BJ (cell line): ENCODE data around the gene TDP1. TPM values are rescaled to one million over a fixed set of nuclear protein-coding genes. Genes with fewer than 3 reads are reported as not detected.
A peak's percentile ranks its signal among the peaks of the same experiment; 100 is the strongest.

Experiments used
- CTCF ChIA-PET: fragments of 350-600 bp; formaldehyde crosslinking; extraction: SDS; loops from one replicate; lab custom pipeline; 2021; ENCODE audit warnings: antibody characterized with exemption, inconsistent platforms; lab: Yijun Ruan, JAX
- POLR2A ChIA-PET: fragments of 300-600 bp; sonication (Branson Sonifier 250); formaldehyde crosslinking; extraction: SDS; loops from one replicate; lab custom pipeline; 2021; ENCODE audit warnings: antibody characterized with exemption; lab: Charles Lee
- DNase-seq: peaks from one replicate; pipeline ENCODE4 v3.0.0-alpha.2; 2011; ENCODE audit warnings: low read depth
- H3K27me3 ChIP-seq: 2 replicates; pipeline ENCODE4 v1.6.0; 2011; ENCODE audit warnings: low read length; ENCODE audit not compliant: control insufficient read depth, insufficient read depth
- H3K36me3 ChIP-seq: 2 replicates; pipeline ENCODE4 v1.5.1; 2011; ENCODE audit warnings: low read length; ENCODE audit not compliant: control insufficient read depth, insufficient read depth
- H3K4me3 ChIP-seq: 2 replicates; pipeline ENCODE4 v1.5.1; 2011; ENCODE audit warnings: low read depth, mild to moderate bottlenecking, control low read depth, low read length
- CTCF ChIP-seq: IDR thresholded peaks from 2 replicates; pipeline ENCODE4 v1.5.1; 2011; ENCODE audit warnings: low read depth, mild to moderate bottlenecking, control low read depth, inconsistent platforms, low read length, moderate library complexity; ENCODE audit not compliant: insufficient read depth
- polyA plus RNA-seq: library from polyadenylated mRNA; depleted of rRNA; stranded (reverse); fragments of >200 nt; gene quantifications from 2 replicates; pipeline ENCODE4 v1.2.3, GENCODE V29; 2011

TDP1 gene
- polyA plus RNA-seq, 1 experiment = 18.8 TPM

- Histone ChIP-seq H3K4me3 (no peak overlapping the region), H3K36me3 (no peaks in the 10 kb centered on the region), H3K27me3 (peaks cover 15% of the 10 kb centered on the region)
- CTCF ChIA-PET = interaction anchor here (0.6 kb wide), 1 partner anchor 11 kb away, joined by 3 read pairs; no protein-coding TSS in a partner anchor
- no peak for DNase-seq
- no peak for TF ChIP-seq CTCF
- POLR2A ChIA-PET = no interaction called here
Observed at GRCh38 chr14:90056826-90057225, 101.1 kb downstream of the TDP1 start.

GRCh38 chr14:90058876-90059458 is 103.2 kb downstream of the TDP1 start:
- no peaks in the 10 kb centered on the region for H3K36me3 ChIP-seq
- TF ChIP-seq CTCF = no peak
- ChIA-PET POLR2A (no interaction called here), CTCF (interaction anchor here (0.8 to 1.0 kb wide), 2 partner anchors 23 to 86 kb away, joined by 3 to 6 read pairs; no protein-coding TSS in a partner anchor)
- H3K4me3 ChIP-seq = no peak overlapping the region
- H3K27me3 ChIP-seq = peaks cover 30% of the 10 kb centered on the region
- DNase-seq = no peak

GRCh38 chr14:90060312-90060964 is 104.7 kb downstream of the TDP1 start:
- POLR2A ChIA-PET = no interaction called here
- DNase-seq = no peak
- peaks cover 33% of the 10 kb centered on the region for H3K27me3 ChIP-seq

GRCh38 chr14:90060965-90061684 is 105.4 kb downstream of the TDP1 start:
- Histone ChIP-seq H3K4me3 (peak overlapping the region; percentile 34), H3K36me3 (no peaks in the 10 kb centered on the region), H3K27me3 (peaks cover 34% of the 10 kb centered on the region)
- ChIA-PET CTCF (interaction anchor here (0.6 kb wide), 1 partner anchor 1386 kb away, joined by 3 read pairs; no protein-coding TSS in a partner anchor), POLR2A (no interaction called here)
- no peak for TF ChIP-seq CTCF
- no peak for DNase-seq

More at GRCh38 chr14:90060312-90060964, 104.7 kb downstream of the TDP1 start:
- peak; percentile 56 for TF ChIP-seq CTCF
- CTCF ChIA-PET = interaction anchor here (0.6 to 1.2 kb wide), 5 partner anchors 12 to 1386 kb away, joined by 3 to 6 read pairs (median 3); no protein-coding TSS in a partner anchor
- Histone ChIP-seq H3K36me3 (no peaks in the 10 kb centered on the region), H3K4me3 (peak overlapping the region; percentile 34)

GRCh38 chr14:90061685-90062126 is 106.0 kb downstream of the TDP1 start, which contains the start of gene KCNK13:
Gene KCNK13, plus strand, starts transcription at chr14:90061994. Its CDS starts 212 bp downstream, at chr14:90062206.
- Histone ChIP-seq H3K4me3 (peak within 1 kb of the TSS; percentile 16; the same call in 1 of the 2 replicates), H3K36me3 (no peaks in the 10 kb centered on the region), H3K27me3 (peaks cover 34% of the 10 kb centered on the region)
- POLR2A ChIA-PET = no interaction called here
- no peak for DNase-seq
- CTCF ChIA-PET = no interaction called here
- no peak for TF ChIP-seq CTCF
